Ascending aorta (tissue), 2 donors: ENCODE results near the gene MEDAG. TPM values are rescaled to one million over a fixed set of nuclear protein-coding genes. Genes with fewer than 3 reads are reported as not detected.
A peak's percentile ranks its signal among the peaks of the same experiment; 100 is the strongest.

Experiments
- DNase-seq, 2 donors: peaks; one replicate each; pipeline ENCODE4 v3.0.0-alpha.2; 2019; ENCODE audit warnings: low spot score in 2 of 2
- H3K27ac ChIP-seq, 2 donors: fragments of 200-600 bp; sonication (generic); one replicate each; pipeline ENCODE4 v1.5.1; 2016 to 2017; ENCODE audit warnings: mild to moderate bottlenecking in 1 of 2
- H3K27me3 ChIP-seq: fragments of 200-600 bp; sonication (generic); one replicate; pipeline ENCODE4 v1.5.1; 2017
- H3K36me3 ChIP-seq, 2 donors: fragments of 200-600 bp; sonication (generic); one replicate each; pipeline ENCODE4 v1.5.1; 2016
- H3K4me1 ChIP-seq, 2 donors: fragments of 200-600 bp; sonication (generic); one replicate each; pipeline ENCODE4 v1.5.1; 2016 to 2017; ENCODE audit warnings: mild to moderate bottlenecking in 1 of 2
- H3K4me3 ChIP-seq, 2 donors: fragments of 200-600 bp; sonication (generic); one replicate each; pipeline ENCODE4 v1.5.1; 2016 to 2017; ENCODE audit warnings: mild to moderate bottlenecking in 1 of 2
- H3K9me3 ChIP-seq, 2 donors: fragments of 200-600 bp; sonication (generic); one replicate each; pipeline ENCODE4 v1.5.1; 2016
- intact Hi-C: fragments of 100-400 bp; cut with DNase I; formaldehyde crosslinking; loops from one replicate; pipeline ENCODE4 v1.15.1; 2023
- total RNA-seq: library from RNA; depleted of rRNA; stranded (reverse); fragments of >200 nt; gene quantifications from one replicate; pipeline ENCODE4 v1.1.0, GENCODE V29; 2016
- TF ChIP-seq, protein P1 (sequence below), 3 experiments: fragments of 200-600 bp in 2 of 3; fragments of 450-650 bp in 1 of 3; sonication (generic) in 2 of 3; IDR thresholded peaks; one replicate each; pipeline ENCODE4 v1.5.1; 2016 to 2019; ENCODE audit warnings: antibody characterized with exemption in 3 of 3, mild to moderate bottlenecking in 1 of 3, moderate library complexity in 1 of 3

Gene MEDAG
- total RNA-seq, 1 donor from 2014 or later = 98.8 TPM

DNA sequence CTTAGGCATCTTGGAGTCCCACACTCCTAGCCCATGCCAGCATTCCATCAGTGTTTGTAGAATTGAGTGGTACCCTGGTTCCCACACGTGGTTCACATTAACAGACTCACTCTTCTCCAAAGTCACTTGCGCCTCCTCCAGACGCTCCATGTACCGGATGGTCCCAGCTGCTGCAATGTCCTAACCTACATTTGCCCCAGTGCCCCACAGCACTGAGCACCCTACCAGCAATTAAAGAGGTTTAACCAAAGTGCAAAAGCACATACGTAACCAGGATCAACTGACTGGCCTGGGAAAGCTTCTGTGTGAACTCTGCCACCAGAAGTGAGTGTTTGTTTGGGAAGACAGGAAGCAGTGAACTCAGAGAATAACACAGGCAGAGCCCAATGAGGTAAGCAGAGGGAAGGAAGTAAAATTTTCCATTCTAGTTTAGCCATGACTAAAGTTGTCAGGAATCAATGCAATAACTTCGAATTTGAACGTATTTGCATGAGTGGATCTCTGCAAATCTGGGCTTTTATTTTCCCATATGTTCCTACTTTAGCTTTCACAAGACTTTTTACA is 7.3 kb upstream of the MEDAG start:
- peak; percentile 54 to 94 for DNase-seq
- Histone ChIP-seq H3K36me3 (no peaks in the 10 kb centered on the region), H3K9me3 (no peaks in the 10 kb centered on the region), H3K4me1 (peaks cover 24 to 52% of the 10 kb centered on the region in 2 donors), H3K4me3 (peak overlapping the region in 1 of 2 donors; percentile 42), H3K27ac (peak overlapping the region; percentile 98 to 99), H3K27me3 (no peaks in the 10 kb centered on the region)
- intact Hi-C loops = loop anchor here (1.0 to 5.0 kb wide), 5 partner anchors 18 to 281 kb away; partner anchors contain the start of genes HSPH1 and USPL1
- TF ChIP-seq, protein P1, sequence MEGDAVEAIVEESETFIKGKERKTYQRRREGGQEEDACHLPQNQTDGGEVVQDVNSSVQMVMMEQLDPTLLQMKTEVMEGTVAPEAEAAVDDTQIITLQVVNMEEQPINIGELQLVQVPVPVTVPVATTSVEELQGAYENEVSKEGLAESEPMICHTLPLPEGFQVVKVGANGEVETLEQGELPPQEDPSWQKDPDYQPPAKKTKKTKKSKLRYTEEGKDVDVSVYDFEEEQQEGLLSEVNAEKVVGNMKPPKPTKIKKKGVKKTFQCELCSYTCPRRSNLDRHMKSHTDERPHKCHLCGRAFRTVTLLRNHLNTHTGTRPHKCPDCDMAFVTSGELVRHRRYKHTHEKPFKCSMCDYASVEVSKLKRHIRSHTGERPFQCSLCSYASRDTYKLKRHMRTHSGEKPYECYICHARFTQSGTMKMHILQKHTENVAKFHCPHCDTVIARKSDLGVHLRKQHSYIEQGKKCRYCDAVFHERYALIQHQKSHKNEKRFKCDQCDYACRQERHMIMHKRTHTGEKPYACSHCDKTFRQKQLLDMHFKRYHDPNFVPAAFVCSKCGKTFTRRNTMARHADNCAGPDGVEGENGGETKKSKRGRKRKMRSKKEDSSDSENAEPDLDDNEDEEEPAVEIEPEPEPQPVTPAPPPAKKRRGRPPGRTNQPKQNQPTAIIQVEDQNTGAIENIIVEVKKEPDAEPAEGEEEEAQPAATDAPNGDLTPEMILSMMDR (IDR thresholded peaks at IDR 0.05) = peak in 1 of 3 experiments; percentile 12

DNA sequence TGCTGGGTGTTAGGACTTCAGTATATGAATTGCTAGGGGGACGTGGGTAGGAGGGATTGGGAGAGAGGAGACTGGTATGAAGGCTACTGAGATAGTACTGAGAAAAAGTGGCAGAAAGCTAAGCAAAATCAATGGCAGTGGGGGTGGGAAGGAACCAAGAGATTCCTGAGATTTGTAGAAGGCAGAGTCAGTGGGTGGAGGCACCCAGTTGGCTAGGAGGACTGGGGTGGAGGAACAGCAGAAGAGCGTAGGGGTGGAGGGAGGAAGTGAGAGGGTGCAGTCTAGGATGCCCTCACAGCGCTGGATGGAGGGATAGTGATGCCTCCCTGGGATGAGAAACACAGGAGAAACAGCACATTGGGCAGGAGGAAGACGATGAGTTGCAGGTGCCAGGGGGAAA is 5.6 kb upstream of the MEDAG start:
- Histone ChIP-seq H3K27ac (peak overlapping the region; percentile 98 to 99), H3K36me3 (no peaks in the 10 kb centered on the region), H3K9me3 (no peaks in the 10 kb centered on the region), H3K27me3 (no peaks in the 10 kb centered on the region), H3K4me3 (no peak overlapping the region), H3K4me1 (peaks cover 21 to 47% of the 10 kb centered on the region in 2 donors)
- TF ChIP-seq, protein P1 (IDR thresholded peaks at IDR 0.05) = no peak
- no peak for DNase-seq
- intact Hi-C loops = loop anchor here (10.0 kb wide), 1 partner anchor 436 kb away; the partner anchor contains the start of gene HMGB1

DNA sequence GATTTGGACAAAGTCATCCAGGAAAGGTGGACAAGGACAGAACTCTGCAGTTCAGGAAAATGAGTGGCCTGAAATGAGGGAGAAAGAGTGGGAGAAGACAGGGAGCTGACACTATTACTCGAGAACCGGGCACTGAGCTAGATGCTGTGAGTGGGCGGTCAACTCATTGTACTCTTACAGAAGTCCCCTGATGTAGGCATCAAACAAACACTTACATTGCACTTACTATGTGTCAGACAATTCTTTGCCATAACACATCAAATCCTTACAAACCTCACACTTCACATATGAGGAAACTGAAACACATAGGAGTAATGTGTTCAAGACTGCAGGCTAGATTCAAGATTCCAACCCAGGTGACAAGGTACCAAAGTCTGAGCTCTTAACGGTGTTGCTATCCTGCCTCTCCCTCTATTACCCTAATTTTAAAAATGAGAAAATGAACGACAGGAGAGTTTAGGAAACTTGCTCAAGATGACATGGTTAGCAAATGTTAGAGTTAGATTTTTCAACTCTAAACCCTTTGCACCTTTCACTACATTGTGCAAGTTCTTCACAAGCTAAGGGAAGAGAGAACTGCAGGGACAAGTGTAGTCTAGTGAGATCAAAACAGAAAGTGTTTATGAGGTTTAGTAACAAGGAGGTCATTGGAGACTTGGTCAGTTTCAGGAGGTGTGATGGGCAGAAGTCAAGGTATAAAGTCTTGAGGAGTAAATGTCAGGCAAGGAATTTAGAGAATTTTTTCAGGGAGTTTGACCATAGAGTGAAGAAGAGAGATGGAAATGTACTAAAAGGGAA is 4.9 kb upstream of the MEDAG start:
- H3K9me3 ChIP-seq = no peaks in the 10 kb centered on the region
- H3K27ac ChIP-seq = peak overlapping the region; percentile 98 to 99
- no peaks in the 10 kb centered on the region for H3K27me3 ChIP-seq
- H3K36me3 ChIP-seq = no peaks in the 10 kb centered on the region
- H3K4me1 ChIP-seq = peaks cover 20 to 49% of the 10 kb centered on the region in 2 donors
- no peak overlapping the region for H3K4me3 ChIP-seq
- intact Hi-C loops = loop anchor here (10.0 kb wide), 1 partner anchor 436 kb away; the partner anchor contains the start of gene HMGB1
- DNase-seq = no peak
- TF ChIP-seq, protein P1 (IDR thresholded peaks at IDR 0.05) = no peak

DNA sequence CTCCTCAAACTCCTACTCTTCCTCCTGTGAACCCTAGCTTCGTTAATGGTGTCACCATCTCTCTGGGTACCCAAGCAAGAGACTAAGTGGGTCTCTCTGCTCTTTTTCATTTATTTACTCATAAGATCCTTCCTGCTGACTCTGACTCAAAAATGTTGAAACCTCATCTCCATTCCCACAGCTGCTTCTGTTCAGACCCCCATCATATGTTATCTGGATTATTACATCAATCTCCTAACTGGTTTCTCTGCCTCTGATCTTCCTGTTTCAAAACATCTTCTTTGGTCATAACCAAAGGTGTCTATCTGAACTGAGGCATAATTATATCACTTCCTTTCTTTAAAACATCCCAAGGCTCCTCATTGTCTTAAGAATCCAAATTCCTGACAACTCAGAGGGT is 2.0 kb upstream of the MEDAG start:
- Histone ChIP-seq H3K27ac (peak overlapping the region; percentile 36 to 95), H3K27me3 (no peaks in the 10 kb centered on the region), H3K9me3 (no peaks in the 10 kb centered on the region), H3K4me3 (no peak overlapping the region), H3K4me1 (peaks cover 10 to 26% of the 10 kb centered on the region in 2 donors), H3K36me3 (no peaks in the 10 kb centered on the region)
- TF ChIP-seq, protein P1 (IDR thresholded peaks at IDR 0.05) = no peak
- intact Hi-C loops = loop anchor here (2.0 to 10.0 kb wide), 2 partner anchors 229 to 439 kb away; partner anchors contain the start of gene HMGB1
- no peak for DNase-seq

DNA sequence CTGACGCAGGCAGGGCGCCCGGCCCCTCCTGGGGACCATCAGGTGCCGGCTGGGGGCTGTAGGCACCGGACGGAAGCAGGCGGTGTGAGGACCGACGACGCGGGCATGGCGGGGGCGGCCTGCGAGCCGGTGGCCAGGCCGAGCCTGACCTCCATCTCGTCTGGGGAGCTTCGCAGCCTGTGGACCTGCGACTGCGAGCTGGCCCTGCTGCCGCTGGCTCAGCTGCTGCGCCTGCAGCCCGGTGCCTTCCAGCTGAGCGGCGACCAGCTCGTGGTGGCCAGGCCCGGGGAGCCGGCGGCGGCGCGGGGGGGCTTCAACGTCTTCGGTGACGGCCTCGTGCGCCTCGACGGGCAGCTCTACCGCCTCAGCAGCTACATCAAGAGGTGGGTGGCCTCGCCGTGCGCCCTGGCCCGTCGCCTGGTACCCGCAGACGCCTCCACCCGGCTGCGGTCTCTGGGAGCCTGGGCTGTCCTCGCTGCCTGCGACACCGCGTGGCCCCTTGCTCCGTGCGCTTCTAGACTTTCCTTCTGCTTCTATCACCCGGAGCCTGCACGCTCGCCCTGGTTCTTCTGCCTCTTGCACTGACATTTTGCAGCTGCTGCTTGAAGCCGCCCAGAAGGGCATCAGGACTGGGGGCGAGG is 460 bp downstream of the MEDAG start:
- H3K9me3 ChIP-seq = no peaks in the 10 kb centered on the region
- H3K36me3 ChIP-seq = peaks cover 0 to 6% of the 10 kb centered on the region in 2 donors
- H3K4me3 ChIP-seq = peak overlapping the region; percentile 56 to 81
- no peaks in the 10 kb centered on the region for H3K27me3 ChIP-seq
- intact Hi-C loops = loop anchor here (2.0 to 10.0 kb wide), 4 partner anchors 42 to 499 kb away; partner anchors contain the start of gene HMGB1
- TF ChIP-seq, protein P1 (IDR thresholded peaks at IDR 0.05) = no peak
- H3K4me1 ChIP-seq = peaks cover 4 to 23% of the 10 kb centered on the region in 2 donors
- H3K27ac ChIP-seq = peak overlapping the region; percentile 95 to 98
- DNase-seq = no peak
